Activated naive CD8-positive, alpha-beta T cell (primary cell): ENCODE results near the gene SEC23A.
"Not testable (repeated sequence)": the region's sequence is repeated elsewhere in the genome, so short reads cannot be mapped to it uniquely, and the experiment has no call there.

Source experiments
- H3K27ac Mint-ChIP-seq: one replicate; pipeline ENCODE4 v1.8.0; 2021; ENCODE audit warnings: mixed read lengths
- H3K27me3 Mint-ChIP-seq: one replicate; pipeline ENCODE4 v1.8.0; 2021; ENCODE audit warnings: mixed read lengths
- H3K36me3 Mint-ChIP-seq: one replicate; pipeline ENCODE4 v1.8.0; 2021; ENCODE audit warnings: mixed read lengths
- H3K4me1 Mint-ChIP-seq: one replicate; pipeline ENCODE4 v1.8.0; 2021; ENCODE audit warnings: low read depth, mixed read lengths
- H3K4me3 Mint-ChIP-seq: one replicate; pipeline ENCODE4 v1.8.0; 2021; ENCODE audit warnings: mild to moderate bottlenecking, mixed read lengths
- H3K9me3 Mint-ChIP-seq: one replicate; pipeline ENCODE4 v1.8.0; 2021; ENCODE audit warnings: low read depth, mixed read lengths

The SEC23A gene

GRCh38 chr14:39060818-39061437 lies 42.1 kb downstream of the SEC23A start:
- no peaks in the 10 kb centered on the region for H3K4me1 Mint-ChIP-seq
- H3K27me3 Mint-ChIP-seq = no peaks in the 10 kb centered on the region
- H3K36me3 Mint-ChIP-seq = peaks cover 48% of the 10 kb centered on the region
- no peak overlapping the region for H3K4me3 Mint-ChIP-seq
- no peaks in the 10 kb centered on the region for H3K9me3 Mint-ChIP-seq
- no peak overlapping the region for H3K27ac Mint-ChIP-seq

- H3K4me1 Mint-ChIP-seq = peaks cover 1% of the 10 kb centered on the region
- no peak overlapping the region for H3K4me3 Mint-ChIP-seq
- H3K9me3 Mint-ChIP-seq = no peaks in the 10 kb centered on the region
- peaks cover 43% of the 10 kb centered on the region for H3K36me3 Mint-ChIP-seq
- H3K27me3 Mint-ChIP-seq = no peaks in the 10 kb centered on the region
- H3K27ac Mint-ChIP-seq = no peak overlapping the region
Observed at GRCh38 chr14:39055786-39056474, 47.1 kb downstream of the SEC23A start.

GRCh38 chr14:39052869-39053454 lies 50.1 kb downstream of the SEC23A start:
- H3K27me3 Mint-ChIP-seq, H3K4me1 Mint-ChIP-seq, H3K9me3 Mint-ChIP-seq, H3K27ac Mint-ChIP-seq, H3K4me3 Mint-ChIP-seq: not testable (repeated sequence)
- H3K36me3 Mint-ChIP-seq = peaks cover 33% of the 10 kb centered on the region

- peaks cover 37% of the 10 kb centered on the region for H3K36me3 Mint-ChIP-seq
- no peak overlapping the region for H3K4me3 Mint-ChIP-seq
- no peak overlapping the region for H3K27ac Mint-ChIP-seq
- H3K27me3 Mint-ChIP-seq = no peaks in the 10 kb centered on the region
- H3K9me3 Mint-ChIP-seq = no peaks in the 10 kb centered on the region
- peaks cover 1% of the 10 kb centered on the region for H3K4me1 Mint-ChIP-seq
Observed at GRCh38 chr14:39050389-39050788, 52.6 kb downstream of the SEC23A start.

GRCh38 chr14:39045889-39046288 lies 57.1 kb downstream of the SEC23A start:
- H3K36me3 Mint-ChIP-seq = peaks cover 27% of the 10 kb centered on the region
- H3K27ac Mint-ChIP-seq, H3K4me1 Mint-ChIP-seq, H3K4me3 Mint-ChIP-seq, H3K27me3 Mint-ChIP-seq, H3K9me3 Mint-ChIP-seq: not testable (repeated sequence)

GRCh38 chr14:39043352-39043943 lies 59.6 kb downstream of the SEC23A start:
- no peaks in the 10 kb centered on the region for H3K27me3 Mint-ChIP-seq
- no peak overlapping the region for H3K27ac Mint-ChIP-seq
- peaks cover 11% of the 10 kb centered on the region for H3K4me1 Mint-ChIP-seq
- H3K9me3 Mint-ChIP-seq = no peaks in the 10 kb centered on the region
- peaks cover 32% of the 10 kb centered on the region for H3K36me3 Mint-ChIP-seq
- H3K4me3 Mint-ChIP-seq = no peak overlapping the region

- Mint-ChIP-seq H3K27ac (no peak overlapping the region), H3K4me1 (peaks cover 11% of the 10 kb centered on the region), H3K27me3 (no peaks in the 10 kb centered on the region), H3K9me3 (no peaks in the 10 kb centered on the region), H3K36me3 (peaks cover 22% of the 10 kb centered on the region), H3K4me3 (no peak overlapping the region)
Observed at GRCh38 chr14:39040529-39040928, 62.5 kb downstream of the SEC23A start.

- peaks cover 11% of the 10 kb centered on the region for H3K4me1 Mint-ChIP-seq
- no peak overlapping the region for H3K27ac Mint-ChIP-seq
- H3K36me3 Mint-ChIP-seq = peaks cover 20% of the 10 kb centered on the region
- no peaks in the 10 kb centered on the region for H3K9me3 Mint-ChIP-seq
- no peaks in the 10 kb centered on the region for H3K27me3 Mint-ChIP-seq
- H3K4me3 Mint-ChIP-seq = no peak overlapping the region
Observed at GRCh38 chr14:39038542-39038941, 64.5 kb downstream of the SEC23A start.

GRCh38 chr14:39036760-39037159 lies 66.3 kb downstream of the SEC23A start:
- H3K4me1 Mint-ChIP-seq = peaks cover 11% of the 10 kb centered on the region
- peaks cover 18% of the 10 kb centered on the region for H3K36me3 Mint-ChIP-seq
- no peaks in the 10 kb centered on the region for H3K9me3 Mint-ChIP-seq
- H3K4me3 Mint-ChIP-seq = no peak overlapping the region
- H3K27me3 Mint-ChIP-seq = no peaks in the 10 kb centered on the region
- H3K27ac Mint-ChIP-seq = no peak overlapping the region

GRCh38 chr14:39035336-39035735 lies 67.7 kb downstream of the SEC23A start:
- Mint-ChIP-seq H3K9me3 (no peaks in the 10 kb centered on the region), H3K27ac (no peak overlapping the region), H3K27me3 (no peaks in the 10 kb centered on the region)

GRCh38 chr14:39034481-39035296 lies 68.3 kb downstream of the SEC23A start:
- H3K9me3 Mint-ChIP-seq = no peaks in the 10 kb centered on the region
- H3K27ac Mint-ChIP-seq = no peak overlapping the region
- peaks cover 11% of the 10 kb centered on the region for H3K4me1 Mint-ChIP-seq
- no peaks in the 10 kb centered on the region for H3K27me3 Mint-ChIP-seq
- H3K36me3 Mint-ChIP-seq = peaks cover 26% of the 10 kb centered on the region
- H3K4me3 Mint-ChIP-seq = no peak overlapping the region

More at GRCh38 chr14:39035336-39035735, 67.7 kb downstream of the SEC23A start:
- no peak overlapping the region for H3K4me3 Mint-ChIP-seq
- H3K36me3 Mint-ChIP-seq = peaks cover 22% of the 10 kb centered on the region
- peaks cover 11% of the 10 kb centered on the region for H3K4me1 Mint-ChIP-seq

- H3K36me3 Mint-ChIP-seq = peaks cover 25% of the 10 kb centered on the region
- H3K27me3 Mint-ChIP-seq = no peaks in the 10 kb centered on the region
- no peaks in the 10 kb centered on the region for H3K9me3 Mint-ChIP-seq
- no peak overlapping the region for H3K4me3 Mint-ChIP-seq
- H3K4me1 Mint-ChIP-seq = no peaks in the 10 kb centered on the region
- no peak overlapping the region for H3K27ac Mint-ChIP-seq
Observed at GRCh38 chr14:39033371-39033770, 69.7 kb downstream of the SEC23A start.

- no peaks in the 10 kb centered on the region for H3K27me3 Mint-ChIP-seq
- peaks cover 21% of the 10 kb centered on the region for H3K36me3 Mint-ChIP-seq
- no peak overlapping the region for H3K4me3 Mint-ChIP-seq
- H3K27ac Mint-ChIP-seq = no peak overlapping the region
- no peaks in the 10 kb centered on the region for H3K4me1 Mint-ChIP-seq
- no peaks in the 10 kb centered on the region for H3K9me3 Mint-ChIP-seq
Observed at GRCh38 chr14:39030209-39030608, 72.8 kb downstream of the SEC23A start.

- H3K4me3 Mint-ChIP-seq = no peak overlapping the region
- H3K36me3 Mint-ChIP-seq = peaks cover 20% of the 10 kb centered on the region
- H3K4me1 Mint-ChIP-seq = no peaks in the 10 kb centered on the region
- H3K27me3 Mint-ChIP-seq = no peaks in the 10 kb centered on the region
- H3K27ac Mint-ChIP-seq = no peak overlapping the region
- H3K9me3 Mint-ChIP-seq = no peaks in the 10 kb centered on the region
Observed at GRCh38 chr14:39029789-39030188, 73.2 kb downstream of the SEC23A start.

GRCh38 chr14:39028620-39029019 lies 74.4 kb downstream of the SEC23A start:
- H3K4me1 Mint-ChIP-seq = no peaks in the 10 kb centered on the region
- peaks cover 20% of the 10 kb centered on the region for H3K36me3 Mint-ChIP-seq
- no peaks in the 10 kb centered on the region for H3K9me3 Mint-ChIP-seq
- H3K4me3 Mint-ChIP-seq = no peak overlapping the region
- no peaks in the 10 kb centered on the region for H3K27me3 Mint-ChIP-seq
- H3K27ac Mint-ChIP-seq = no peak overlapping the region
